DOHH2 (cell line): ENCODE data around the gene SDHB.

Source experiments
- EZH2phosphoT487 ChIP-seq: fragments of 200-600 bp; sonication (generic); IDR thresholded peaks from 2 replicates; pipeline ENCODE4 v1.6.1; 2017; ENCODE audit warnings: borderline replicate concordance, mild to moderate bottlenecking, antibody characterized with exemption, low read length, moderate library complexity, mixed read lengths
- TF ChIP-seq, protein P1 (sequence below): fragments of 200-600 bp; sonication (generic); IDR thresholded peaks from one replicate; pipeline ENCODE4 v1.5.1; 2014; ENCODE audit warnings: antibody characterized with exemption, mild to moderate bottlenecking, low read depth, low read length; ENCODE audit not compliant: poor library complexity, severe bottlenecking

DNA sequence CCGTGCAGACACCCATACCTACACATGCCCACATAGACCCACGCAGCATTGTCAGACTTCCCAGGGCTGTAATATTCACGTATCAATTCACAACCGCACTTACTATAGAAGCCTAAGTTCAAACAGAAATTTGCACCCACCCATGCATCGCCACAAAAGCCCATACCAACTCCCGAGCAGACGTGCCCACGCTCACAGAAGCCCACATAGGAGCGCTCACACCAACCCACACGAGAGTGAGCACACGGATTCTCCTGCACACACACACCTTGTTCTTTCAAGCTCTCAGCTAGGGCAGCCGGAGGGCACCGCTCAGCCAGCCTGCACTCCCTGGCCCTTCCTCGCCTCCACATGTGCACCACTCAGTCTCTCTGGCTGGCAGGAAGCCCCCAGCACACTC, 78.0 kb downstream of the SDHB start:
- TF ChIP-seq, protein P1, sequence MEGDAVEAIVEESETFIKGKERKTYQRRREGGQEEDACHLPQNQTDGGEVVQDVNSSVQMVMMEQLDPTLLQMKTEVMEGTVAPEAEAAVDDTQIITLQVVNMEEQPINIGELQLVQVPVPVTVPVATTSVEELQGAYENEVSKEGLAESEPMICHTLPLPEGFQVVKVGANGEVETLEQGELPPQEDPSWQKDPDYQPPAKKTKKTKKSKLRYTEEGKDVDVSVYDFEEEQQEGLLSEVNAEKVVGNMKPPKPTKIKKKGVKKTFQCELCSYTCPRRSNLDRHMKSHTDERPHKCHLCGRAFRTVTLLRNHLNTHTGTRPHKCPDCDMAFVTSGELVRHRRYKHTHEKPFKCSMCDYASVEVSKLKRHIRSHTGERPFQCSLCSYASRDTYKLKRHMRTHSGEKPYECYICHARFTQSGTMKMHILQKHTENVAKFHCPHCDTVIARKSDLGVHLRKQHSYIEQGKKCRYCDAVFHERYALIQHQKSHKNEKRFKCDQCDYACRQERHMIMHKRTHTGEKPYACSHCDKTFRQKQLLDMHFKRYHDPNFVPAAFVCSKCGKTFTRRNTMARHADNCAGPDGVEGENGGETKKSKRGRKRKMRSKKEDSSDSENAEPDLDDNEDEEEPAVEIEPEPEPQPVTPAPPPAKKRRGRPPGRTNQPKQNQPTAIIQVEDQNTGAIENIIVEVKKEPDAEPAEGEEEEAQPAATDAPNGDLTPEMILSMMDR, result no peak
- no peak for TF ChIP-seq EZH2phosphoT487
